ENCODE results near the gene STRIP2. TPM values are rescaled to one million over a fixed set of nuclear protein-coding genes. Genes with fewer than 3 reads are reported as not detected.

Gene STRIP2
- total RNA-seq, 1 experiment from 2014 or later: 9.9 TPM

- no peaks in the 10 kb centered on the region for H3K79me2 ChIP-seq (ENCODE audit: insufficient read depth, low read length)
- H2BK120ac ChIP-seq (ENCODE audit: low read depth, low read length, poor library complexity, severe bottlenecking): no peak overlapping the region
- TF ChIP-seq CTCF (conservative IDR thresholded peaks at IDR 0.05): no peak
- Mint-ChIP-seq H3K27ac (no peak overlapping the region), H3K4me1 (peaks cover 15 to 19% of the 10 kb centered on the region in 2 experiments; a peak in 3 of 4 replicates), H3K27me3 (ENCODE audit: low read depth) (peaks cover 18% of the 10 kb centered on the region), H3K9me3 (no peaks in the 10 kb centered on the region), H3K36me3 (ENCODE audit: insufficient read depth in 1 of 3, low read depth in 3 of 3) (peaks cover 0 to 11% (median 5%) of the 10 kb centered on the region in 3 experiments; a peak in 2 of 7 replicates), H3K4me3 (no peak overlapping the region)
- H2BK15ac ChIP-seq (ENCODE audit: low read depth, low read length): no peak overlapping the region
- H4K20me1 ChIP-seq (ENCODE audit: control insufficient read depth, insufficient read depth, insufficient read length): no peaks in the 10 kb centered on the region
- no peak overlapping the region for H3T11ph ChIP-seq (ENCODE audit: low read length)
- no peaks in the 10 kb centered on the region for H3K79me1 ChIP-seq (ENCODE audit: insufficient read depth, low read depth, low read length, poor library complexity, severe bottlenecking)
- no peak overlapping the region for H3K4ac ChIP-seq (ENCODE audit: low read depth, low read length)
- peaks cover 9% of the 10 kb centered on the region for H3K23me2 ChIP-seq (ENCODE audit: insufficient read length, low read depth, low read length, poor library complexity, severe bottlenecking)
- no peaks in the 10 kb centered on the region for H3K9me3 ChIP-seq (ENCODE audit: control insufficient read depth, low read depth, low read length)
- DNase-seq: no peak
- H3K9ac ChIP-seq (ENCODE audit: extremely low read depth, insufficient read length, low read length): no peak overlapping the region
- no peak overlapping the region for H2BK12ac ChIP-seq (ENCODE audit: insufficient read length, low read depth, low read length)
- no peaks in the 10 kb centered on the region for H3K4me1 ChIP-seq (ENCODE audit: insufficient read depth, low read length)
- no peak overlapping the region for H3K23ac ChIP-seq (ENCODE audit: insufficient read length, low read depth, low read length)
- H2AK5ac ChIP-seq (ENCODE audit: insufficient read length, low read length): no peak overlapping the region
- H2BK5ac ChIP-seq (ENCODE audit: insufficient read length, low read length): no peak overlapping the region
- H3K18ac ChIP-seq (ENCODE audit: insufficient read length, low read depth, low read length): no peak overlapping the region
- no peak overlapping the region for H4K5ac ChIP-seq (ENCODE audit: insufficient read length, low read depth, low read length)
- no peak overlapping the region for H3K27ac ChIP-seq (ENCODE audit: insufficient read length, low read depth, low read length)
- no peak overlapping the region for H3K14ac ChIP-seq (ENCODE audit: insufficient read depth, low read length)
- H3K56ac ChIP-seq (ENCODE audit: insufficient read length, low read depth, low read length): no peak overlapping the region
- no peak overlapping the region for H3K4me2 ChIP-seq (ENCODE audit: insufficient read depth, insufficient read length, low read length)
- no peak overlapping the region for H4K91ac ChIP-seq (ENCODE audit: insufficient read length, low read depth, low read length)
- no peaks in the 10 kb centered on the region; the same call in 1 of the 2 replicates for H3K27me3 ChIP-seq (ENCODE audit: insufficient read depth, low read length)
- no peak overlapping the region for H2AFZ ChIP-seq (ENCODE audit: low read length)
- no peak overlapping the region for H2BK20ac ChIP-seq (ENCODE audit: low read depth, low read length, poor library complexity, severe bottlenecking)
- WGBS (ENCODE audit: extremely low coverage, insufficient read length, low lambda C conversion rate): no CpG with 5 or more reads among the region's 5 CpGs
- no peak overlapping the region for H4K8ac ChIP-seq (replicated peaks; ENCODE audit: insufficient read length, low read depth, low read length)
Measured at GRCh38 chr7:129438839-129439651, 4.8 kb downstream of the STRIP2 start.
